Endothelial cell of umbilical vein (primary cell): ENCODE data around the gene SEPTIN5. TPM values are rescaled to one million over a fixed set of nuclear protein-coding genes. Genes with fewer than 3 reads are reported as not detected.

ENCODE experiments used
- BruUV-seq: library from RNA; stranded (reverse); fragments of 400-500 nt; replicated peaks from 2 replicates; lab custom pipeline; 2021; lab: Mats Ljungman, UMichigan
- CTCF ChIA-PET: fragments of 300-600, 350-600 bp; sonication (Branson Sonifier 250); formaldehyde crosslinking; loops from one replicate; lab custom pipeline; 2021; ENCODE audit warnings: antibody characterized with exemption, inconsistent platforms; lab: Charles Lee
- POLR2A ChIA-PET: fragments of 300-600, 350-600 bp; sonication (Branson Sonifier 250); formaldehyde crosslinking; loops from one replicate; lab custom pipeline; 2021; ENCODE audit warnings: antibody characterized with exemption, inconsistent platforms; lab: Charles Lee
- DNase-seq: peaks from one replicate; pipeline ENCODE4 v3.0.0-alpha.2; 2011; ENCODE audit warnings: low read depth, low spot score
- FAIRE-seq: peaks from 2 replicates; lab custom pipeline; 2011; peaks lifted over from hg19 to GRCh38; lab: Jason Lieb, UNC
- H2AFZ ChIP-seq: 2 replicates; pipeline ENCODE4 v1.6.0; 2012; ENCODE audit warnings: low read depth, low read length, control low read depth, inconsistent platforms
- H3K27ac ChIP-seq: 2 replicates; pipeline ENCODE4 v1.5.1; 2011; ENCODE audit warnings: low read depth, mild to moderate bottlenecking, control low read depth, low read length, moderate library complexity; ENCODE audit not compliant: insufficient read depth
- H3K27me3 ChIP-seq, 2 experiments: 2 replicates each; pipeline versions ENCODE4 v1.6.0 to v1.6.1; 2011; ENCODE audit warnings: low read length in 2 of 2, mixed read lengths in 1 of 2; ENCODE audit not compliant: control insufficient read depth in 2 of 2, insufficient read depth in 2 of 2
- H3K36me3 ChIP-seq, 2 experiments: 2 replicates in 1 of 2; 3 replicates in 1 of 2; pipeline ENCODE4 v1.5.1; 2011; ENCODE audit warnings: low read length in 2 of 2, mild to moderate bottlenecking in 1 of 2, moderate library complexity in 1 of 2; ENCODE audit not compliant: control insufficient read depth in 2 of 2, insufficient read depth in 2 of 2; ENCODE audit errors: extremely low read depth in 1 of 2
- H3K4me1 ChIP-seq: 3 replicates; pipeline ENCODE4 v1.5.1; 2011; ENCODE audit warnings: mild to moderate bottlenecking, low read length; ENCODE audit not compliant: control insufficient read depth, insufficient read depth; ENCODE audit errors: extremely low read depth
- H3K4me2 ChIP-seq: 2 replicates; pipeline ENCODE4 v1.6.1; 2011; ENCODE audit warnings: low read length, control low read depth, mixed read lengths; ENCODE audit not compliant: insufficient read depth
- H3K4me3 ChIP-seq, 3 experiments: fragments of 200-600 bp in 1 of 3; sonication (generic), shearing (Covaris generic) in 1 of 3; replicated peaks in 1 of 3; 2 replicates each; pipeline ENCODE4 v1.5.1; 2011 to 2016; ENCODE audit warnings: control low read depth in 3 of 3, low read length in 3 of 3, mild to moderate bottlenecking in 2 of 3, inconsistent platforms in 1 of 3, low read depth in 1 of 3, moderate library complexity in 1 of 3; ENCODE audit not compliant: insufficient read depth in 1 of 3
- H3K79me2 ChIP-seq: 2 replicates; pipeline ENCODE4 v1.6.0; 2012; ENCODE audit warnings: low read length, inconsistent platforms; ENCODE audit not compliant: control insufficient read depth, insufficient read depth
- H3K9ac ChIP-seq: replicated peaks from 2 replicates; pipeline ENCODE3; 2011; ENCODE audit warnings: low read length, control low read depth; ENCODE audit not compliant: insufficient read depth; ENCODE audit errors: extremely low read depth
- H3K9me1 ChIP-seq: replicated peaks from 3 replicates; pipeline ENCODE4 v1.6.0; 2011; ENCODE audit warnings: mild to moderate bottlenecking, low read length; ENCODE audit not compliant: control insufficient read depth, insufficient read depth; ENCODE audit errors: extremely low read depth
- H3K9me3 ChIP-seq: replicated peaks from 2 replicates; pipeline ENCODE4 v1.5.1; 2012; ENCODE audit warnings: low read length, inconsistent platforms; ENCODE audit not compliant: control insufficient read depth, insufficient read depth
- H4K20me1 ChIP-seq: replicated peaks from 2 replicates; pipeline ENCODE3; 2011; ENCODE audit warnings: mild to moderate bottlenecking, low read length; ENCODE audit not compliant: control insufficient read depth, insufficient read depth; ENCODE audit errors: extremely low read depth
- CTCF ChIP-seq, 2 donors: IDR thresholded peaks; 1 replicate in 1 of 2; 2 replicates in 1 of 2; pipeline ENCODE4 v1.5.1; 2011; ENCODE audit warnings: low read length in 2 of 2, mild to moderate bottlenecking in 2 of 2, moderate library complexity in 2 of 2, control low read depth in 1 of 2, inconsistent platforms in 1 of 2, low read depth in 1 of 2; ENCODE audit not compliant: insufficient read depth in 1 of 2; ENCODE audit errors: extremely low read depth in 1 of 2
- EZH2 ChIP-seq: IDR thresholded peaks from 2 replicates; pipeline ENCODE4 v1.6.1; 2012; ENCODE audit warnings: borderline replicate concordance, low read depth, mild to moderate bottlenecking, moderate library complexity, low read length, inconsistent platforms; ENCODE audit not compliant: severe bottlenecking
- FOS ChIP-seq: IDR thresholded peaks from 2 replicates; pipeline ENCODE4 v1.6.1; 2011; ENCODE audit warnings: mild to moderate bottlenecking, low read length, moderate library complexity, borderline replicate concordance; ENCODE audit not compliant: insufficient read depth
- GATA2 ChIP-seq: IDR thresholded peaks from 2 replicates; pipeline ENCODE4 v1.7.0; 2011; ENCODE audit warnings: low read depth, mild to moderate bottlenecking, moderate library complexity, mixed read lengths, low read length; ENCODE audit not compliant: insufficient read length, insufficient read depth
- JUN ChIP-seq: IDR thresholded peaks from 2 replicates; pipeline ENCODE4 v1.6.1; 2011; ENCODE audit warnings: borderline replicate concordance, low read depth; ENCODE audit not compliant: insufficient read length, insufficient read depth
- MAX ChIP-seq: IDR thresholded peaks from 2 replicates; pipeline ENCODE4 v1.6.1; 2011; ENCODE audit not compliant: insufficient read depth, insufficient read length
- MYC ChIP-seq: IDR thresholded peaks from one replicate; pipeline ENCODE4 v1.6.1; 2011; ENCODE audit warnings: mild to moderate bottlenecking, low read depth, low read length
- POLR2A ChIP-seq: IDR thresholded peaks from 2 replicates; pipeline ENCODE4 v1.6.1; 2012; ENCODE audit warnings: low read depth, mild to moderate bottlenecking, control low read depth, low read length
- POLR2AphosphoS5 ChIP-seq: IDR thresholded peaks from 2 replicates; pipeline ENCODE4 v1.6.1; 2012; ENCODE audit warnings: low read depth, mild to moderate bottlenecking, control low read depth, low read length, moderate library complexity; ENCODE audit not compliant: insufficient read depth
- dilution Hi-C: fragments of 300-500 bp; cut with MboI; formaldehyde crosslinking; loops from one replicate; pipeline ENCODE4 v1.15.0; 2019; ENCODE audit warnings: low sequenced_read_pairs; ENCODE audit not compliant: extremely low pct_ligation_motif_present
- intact Hi-C: fragments of 100-400 bp; cut with micrococcal nuclease; formaldehyde crosslinking; loops from one replicate; pipeline ENCODE4 v1.10.0; 2022
- polyA plus RNA-seq, 4 experiments: library from polyadenylated mRNA; depleted of rRNA in 3 of 4; stranded (reverse) in 3 of 4; unstranded in 1 of 4; fragments of >200 nt; gene quantifications; 2 replicates each; pipeline versions ENCODE4 v1.2.1 to v1.2.3, GENCODE V29; 2011 to 2012; ENCODE audit warnings: missing spikeins in 1 of 4
- total RNA-seq: library from RNA; stranded (reverse); gene quantifications from 2 replicates; pipeline ENCODE4 v1.2.3, GENCODE V29; 2021

Gene SEPTIN5
- total and polyA plus RNA-seq, 2 donors (not counting 3 experiments of a cell fraction or from before 2014, with no cell fraction given) = 31.1 to 35.8 TPM

DNA sequence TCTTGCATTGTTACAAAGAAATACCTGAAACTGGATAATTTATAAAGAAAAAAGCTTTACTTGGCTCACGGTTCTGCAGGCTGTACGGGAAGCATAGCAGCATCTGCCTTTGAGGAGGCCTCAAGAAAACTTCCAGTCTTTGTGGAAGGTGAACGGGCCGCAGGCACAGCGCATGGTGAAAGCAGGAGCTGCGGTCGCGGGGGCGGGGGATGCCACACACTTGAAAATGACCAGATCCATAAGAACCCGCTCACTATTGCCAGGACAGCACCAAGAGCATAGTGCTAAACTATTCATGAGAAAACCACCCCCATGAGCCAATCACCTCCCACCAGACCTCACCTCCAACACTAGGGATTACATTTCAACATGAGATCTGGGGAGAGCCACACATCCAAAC, 45.6 kb upstream of the SEPTIN5 start:
- DNase-seq = no peak

More for the DNA sequence above, 45.6 kb upstream of the SEPTIN5 start:
- ChIA-PET CTCF (interaction anchor here (0.6 to 1.4 kb wide), 2 partner anchors 11 to 132 kb away, joined by 6 read pairs; no protein-coding TSS in a partner anchor), POLR2A (no interaction called here)
- no peaks in the 10 kb centered on the region for H3K4me1 ChIP-seq
- no peak overlapping the region for H3K4me2 ChIP-seq
- dilution Hi-C loops = no loop called here
- H3K79me2 ChIP-seq = no peaks in the 10 kb centered on the region
- no peaks in the 10 kb centered on the region for H4K20me1 ChIP-seq
- peaks cover 0 to 22% of the 10 kb centered on the region in 2 experiments for H3K27me3 ChIP-seq
- FAIRE-seq = no peak
- H3K9ac ChIP-seq = no peak overlapping the region
- H3K27ac ChIP-seq = no peak overlapping the region
- no peaks in the 10 kb centered on the region for H3K9me3 ChIP-seq
- no peaks in the 10 kb centered on the region for H3K9me1 ChIP-seq
- intact Hi-C loops = no loop called here
- no peak overlapping the region for H2AFZ ChIP-seq
- BruUV-seq = no TSS peak
- TF ChIP-seq FOS (no peak), GATA2 (no peak), JUN (no peak), CTCF (IDR thresholded peaks at IDR 0.05; ENCODE audit: extremely low read depth in 1 of 2, insufficient read depth in 1 of 2, low read depth in 1 of 2, low read length in 2 of 2) (no peak), MAX (no peak), POLR2AphosphoS5 (no peak), MYC (no peak), EZH2 (no peak), POLR2A (no peak)
- H3K36me3 ChIP-seq = no peaks in the 10 kb centered on the region
- no peak overlapping the region for H3K4me3 ChIP-seq
